Gastrocnemius medialis (tissue), 4 donors: ENCODE measurements around the gene RIMS3. TPM values are rescaled to one million over a fixed set of nuclear protein-coding genes. Genes with fewer than 3 reads are reported as not detected.

ENCODE experiments used
- ATAC-seq, 2 donors: fragments of 150-250 bp; one replicate each; pipeline ENCODE4 v1.9.1; 2016
- DNase-seq, 2 donors: peaks; one replicate each; pipeline ENCODE4 v3.0.0-alpha.2; 2019
- H3K27ac ChIP-seq, 4 donors: fragments of 200-600 bp; sonication (generic); 1 replicate in 1 of 4; 2 replicates in 3 of 4; pipeline ENCODE4 v1.5.1; 2016 to 2018; ENCODE audit warnings: mild to moderate bottlenecking in 2 of 4, moderate library complexity in 1 of 4
- H3K27me3 ChIP-seq, 3 donors: fragments of 200-600 bp; sonication (generic) in 2 of 3; 1 replicate in 1 of 3; 2 replicates in 2 of 3; pipeline versions ENCODE4 v1.5.1 to v1.6.0; 2016 to 2019; ENCODE audit warnings: mild to moderate bottlenecking in 1 of 3, moderate library complexity in 1 of 3
- H3K36me3 ChIP-seq, 2 donors: fragments of 200-600 bp; sonication (generic) in 1 of 2; one replicate each; pipeline ENCODE4 v1.5.1; 2017 to 2018
- H3K4me1 ChIP-seq, 2 donors: fragments of 200-600 bp; sonication (generic) in 1 of 2; one replicate each; pipeline ENCODE4 v1.5.1; 2016 to 2017; ENCODE audit warnings: mild to moderate bottlenecking in 2 of 2
- H3K4me3 ChIP-seq, 4 donors: fragments of 200-600 bp; sonication (generic) in 3 of 4; 1 replicate in 1 of 4; 2 replicates in 3 of 4; pipeline ENCODE4 v1.5.1; 2016 to 2019; ENCODE audit warnings: mild to moderate bottlenecking in 2 of 4
- H3K9me3 ChIP-seq, 3 donors: fragments of 200-600 bp; sonication (generic) in 2 of 3; 1 replicate in 1 of 3; 2 replicates in 2 of 3; pipeline ENCODE4 v1.5.1; 2016 to 2019
- CTCF ChIP-seq, 5 experiments: fragments of 450-650 bp in 3 of 5; fragments of 200-600 bp in 2 of 5; sonication (generic) in 2 of 5; IDR thresholded peaks in 4 of 5; conservative IDR thresholded peaks in 1 of 5; 1 replicate in 4 of 5; 2 replicates in 1 of 5; pipeline ENCODE4 v1.5.1; 2016 to 2019; ENCODE audit warnings: antibody characterized with exemption in 5 of 5, mild to moderate bottlenecking in 3 of 5, moderate library complexity in 3 of 5
- POLR2A ChIP-seq, 2 donors: fragments of 450-650 bp; IDR thresholded peaks; one replicate each; pipeline ENCODE4 v1.6.1; 2017; ENCODE audit warnings: antibody characterized with exemption in 2 of 2, mild to moderate bottlenecking in 2 of 2, moderate library complexity in 2 of 2
- in situ Hi-C, 4 donors: fragments of 200-750 bp; cut with MboI; loops; one replicate each; pipeline versions ENCODE4 v1.15.0 to v1.8.0; 2017; ENCODE audit warnings: low sequenced_read_pairs in 4 of 4
- intact Hi-C: fragments of 100-400 bp; cut with DNase I; formaldehyde crosslinking; loops from one replicate; pipeline ENCODE4 v1.15.1; 2023; ENCODE audit warnings: low total_unique reads
- total RNA-seq, 4 donors: library from RNA; depleted of rRNA; stranded (reverse); fragments of >200 nt; gene quantifications; one replicate each; pipeline versions ENCODE4 v1.1.0 to v1.2.3, GENCODE V29; 2016

RIMS3 gene
- total RNA-seq, 4 donors from 2014 or later = 0.31 to 0.67 (median 0.44) TPM

GRCh38 chr1:40701684-40702083 lies 36.2 kb upstream of the RIMS3 start:
- intact Hi-C loops = no loop called here
- no peak for TF ChIP-seq POLR2A (IDR thresholded peaks at IDR 0.05)
- TF ChIP-seq CTCF (IDR thresholded peaks at IDR 0.05 in 4 of 5, conservative IDR thresholded peaks at IDR 0.05 in 1 of 5) = no peak

GRCh38 chr1:40699787-40700186 lies 34.3 kb upstream of the RIMS3 start:
- no peaks in the 10 kb centered on the region for H3K9me3 ChIP-seq
- in situ Hi-C loops = loop anchor here in 1 of 4 donors (10.0 kb wide), 1 partner anchor 155 kb away; no protein-coding TSS in a partner anchor
- TF ChIP-seq POLR2A (IDR thresholded peaks at IDR 0.05) (no peak), CTCF (IDR thresholded peaks at IDR 0.05 in 4 of 5, conservative IDR thresholded peaks at IDR 0.05 in 1 of 5) (no peak)
- no peak for DNase-seq
- H3K27me3 ChIP-seq = no peaks in the 10 kb centered on the region
- H3K27ac ChIP-seq = no peak overlapping the region
- H3K36me3 ChIP-seq = no peaks in the 10 kb centered on the region
- peaks cover 26 to 38% of the 10 kb centered on the region in 2 donors for H3K4me1 ChIP-seq
- no peak overlapping the region for H3K4me3 ChIP-seq
- no peak for ATAC-seq
- intact Hi-C loops = no loop called here

More at GRCh38 chr1:40701684-40702083, 36.2 kb upstream of the RIMS3 start:
- in situ Hi-C loops = no loop called here
- peaks cover 25 to 39% of the 10 kb centered on the region in 2 donors for H3K4me1 ChIP-seq
- no peaks in the 10 kb centered on the region for H3K27me3 ChIP-seq
- H3K27ac ChIP-seq = no peak overlapping the region
- no peak for ATAC-seq
- H3K9me3 ChIP-seq = no peaks in the 10 kb centered on the region
- DNase-seq = no peak
- H3K4me3 ChIP-seq = no peak overlapping the region
- H3K36me3 ChIP-seq = no peaks in the 10 kb centered on the region

GRCh38 chr1:40697436-40697835 lies 32.0 kb upstream of the RIMS3 start:
- Histone ChIP-seq H3K27ac (no peak overlapping the region), H3K4me3 (no peak overlapping the region), H3K27me3 (no peaks in the 10 kb centered on the region), H3K36me3 (no peaks in the 10 kb centered on the region), H3K9me3 (no peaks in the 10 kb centered on the region), H3K4me1 (peaks cover 42 to 43% of the 10 kb centered on the region in 2 donors)
- TF ChIP-seq POLR2A (IDR thresholded peaks at IDR 0.05) = no peak
- no peak for TF ChIP-seq CTCF (IDR thresholded peaks at IDR 0.05 in 4 of 5, conservative IDR thresholded peaks at IDR 0.05 in 1 of 5)
- no peak for ATAC-seq
- in situ Hi-C loops = loop anchor here in 1 of 4 donors (10.0 kb wide), 1 partner anchor 157 kb away; no protein-coding TSS in a partner anchor
- intact Hi-C loops = no loop called here
- no peak for DNase-seq

- no peaks in the 10 kb centered on the region for H3K9me3 ChIP-seq
- no peak overlapping the region for H3K4me3 ChIP-seq
- H3K27me3 ChIP-seq = no peaks in the 10 kb centered on the region
- ATAC-seq (no peak), DNase-seq (no peak)
- H3K4me1 ChIP-seq = peaks cover 38 to 46% of the 10 kb centered on the region in 2 donors
- H3K36me3 ChIP-seq = no peaks in the 10 kb centered on the region
- in situ Hi-C loops = loop anchor here in 1 of 4 donors (10.0 kb wide), 1 partner anchor 159 kb away; no protein-coding TSS in a partner anchor
- intact Hi-C loops = no loop called here
- no peak overlapping the region for H3K27ac ChIP-seq
- TF ChIP-seq POLR2A (IDR thresholded peaks at IDR 0.05) (no peak), CTCF (IDR thresholded peaks at IDR 0.05 in 4 of 5, conservative IDR thresholded peaks at IDR 0.05 in 1 of 5) (no peak)
These were observed 30.8 kb upstream of the RIMS3 start for GRCh38 chr1:40696294-40696693.
